Esophagus muscularis mucosa (tissue), 4 donors: Measurements from ENCODE around the gene CYP27B1.

Experiments
- EP300 ChIP-seq: sonication (generic); formaldehyde crosslinking; IDR thresholded peaks from one replicate; pipeline ENCODE4 v1.6.1; 2017; ENCODE audit warnings: antibody characterized with exemption
- POLR2A ChIP-seq: fragments of 450-650 bp; IDR thresholded peaks from one replicate; pipeline ENCODE4 v1.6.1; 2017; ENCODE audit warnings: antibody characterized with exemption, moderate library complexity, mild to moderate bottlenecking, low read depth
- POLR2AphosphoS5 ChIP-seq, 2 donors: sonication (generic); formaldehyde crosslinking; IDR thresholded peaks; one replicate each; pipeline ENCODE4 v1.6.1; 2017; ENCODE audit warnings: antibody characterized with exemption in 2 of 2
- TF ChIP-seq, protein P1 (sequence below), 3 experiments: fragments of 200-600 bp in 2 of 3; fragments of 450-650 bp in 1 of 3; sonication (generic) in 2 of 3; IDR thresholded peaks; one replicate each; pipeline ENCODE4 v1.5.1; 2017 to 2019; ENCODE audit warnings: antibody characterized with exemption in 3 of 3, mild to moderate bottlenecking in 2 of 3, moderate library complexity in 1 of 3

DNA sequence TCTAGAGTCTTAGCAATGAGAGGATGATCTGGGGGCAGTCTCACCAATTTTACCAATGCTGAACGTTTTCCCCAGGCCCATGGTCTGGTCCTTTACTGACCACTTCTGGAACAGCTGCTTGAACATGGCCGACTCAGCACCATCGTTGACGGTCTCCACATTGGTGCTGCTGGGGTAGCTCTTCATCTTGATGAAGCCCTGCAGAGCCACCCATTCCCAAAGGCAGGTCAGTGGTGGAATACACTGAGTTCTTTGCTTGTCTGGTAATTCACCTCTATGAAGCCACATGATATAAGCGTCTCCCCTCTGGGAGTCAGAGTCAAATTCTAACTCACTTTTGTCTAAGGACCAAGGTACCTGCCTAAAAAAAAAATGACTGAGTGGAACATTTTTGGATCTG is 41.5 kb upstream of the CYP27B1 start:
- TF ChIP-seq POLR2A: no peak
- TF ChIP-seq, protein P1, sequence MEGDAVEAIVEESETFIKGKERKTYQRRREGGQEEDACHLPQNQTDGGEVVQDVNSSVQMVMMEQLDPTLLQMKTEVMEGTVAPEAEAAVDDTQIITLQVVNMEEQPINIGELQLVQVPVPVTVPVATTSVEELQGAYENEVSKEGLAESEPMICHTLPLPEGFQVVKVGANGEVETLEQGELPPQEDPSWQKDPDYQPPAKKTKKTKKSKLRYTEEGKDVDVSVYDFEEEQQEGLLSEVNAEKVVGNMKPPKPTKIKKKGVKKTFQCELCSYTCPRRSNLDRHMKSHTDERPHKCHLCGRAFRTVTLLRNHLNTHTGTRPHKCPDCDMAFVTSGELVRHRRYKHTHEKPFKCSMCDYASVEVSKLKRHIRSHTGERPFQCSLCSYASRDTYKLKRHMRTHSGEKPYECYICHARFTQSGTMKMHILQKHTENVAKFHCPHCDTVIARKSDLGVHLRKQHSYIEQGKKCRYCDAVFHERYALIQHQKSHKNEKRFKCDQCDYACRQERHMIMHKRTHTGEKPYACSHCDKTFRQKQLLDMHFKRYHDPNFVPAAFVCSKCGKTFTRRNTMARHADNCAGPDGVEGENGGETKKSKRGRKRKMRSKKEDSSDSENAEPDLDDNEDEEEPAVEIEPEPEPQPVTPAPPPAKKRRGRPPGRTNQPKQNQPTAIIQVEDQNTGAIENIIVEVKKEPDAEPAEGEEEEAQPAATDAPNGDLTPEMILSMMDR (IDR thresholded peaks at IDR 0.05): no peak
- TF ChIP-seq POLR2AphosphoS5 (IDR thresholded peaks at IDR 0.05): no peak
- TF ChIP-seq EP300: no peak
